WTC11 (cell line): Measurements from ENCODE around the gene SCNN1B.
"Not testable (repeated sequence)": the region's sequence is repeated elsewhere in the genome, so short reads cannot be mapped to it uniquely, and the experiment has no call there.

Experiments
- FOXJ3 ChIP-seq: sonication (generic); formaldehyde crosslinking; IDR thresholded peaks from 2 replicates; pipeline ENCODE4 v1.9.0; 2021; ENCODE audit warnings: missing genetic modification reagents, mild to moderate bottlenecking, borderline replicate concordance
- RELA ChIP-seq: sonication (generic); formaldehyde crosslinking; IDR thresholded peaks from 2 replicates; pipeline ENCODE4 v1.8.1; 2022; ENCODE audit warnings: missing genetic modification reagents, mild to moderate bottlenecking, borderline replicate concordance
- SP1 ChIP-seq: sonication (generic); formaldehyde crosslinking; conservative IDR thresholded peaks from 2 replicates; pipeline ENCODE4 v1.8.1; 2022; ENCODE audit warnings: missing genetic modification reagents
- ZNF138 ChIP-seq: sonication (generic); formaldehyde crosslinking; conservative IDR thresholded peaks from 2 replicates; pipeline ENCODE4 v1.8.1; 2022; ENCODE audit warnings: mild to moderate bottlenecking, moderate library complexity, missing genetic modification reagents
- TF ChIP-seq, protein P1 (sequence below): fragments of 200-600 bp; IDR thresholded peaks from 2 replicates; pipeline ENCODE4 v1.8.0; 2022; ENCODE audit warnings: antibody characterized with exemption
- TF ChIP-seq, protein P2 (sequence below): sonication (generic); formaldehyde crosslinking; conservative IDR thresholded peaks from 2 replicates; pipeline ENCODE4 v1.8.1; 2023; ENCODE audit warnings: mild to moderate bottlenecking, low read depth, missing genetic modification reagents, moderate library complexity
- TF ChIP-seq, protein P3 (sequence below): sonication (generic); formaldehyde crosslinking; IDR thresholded peaks from 2 replicates; pipeline ENCODE4 v1.8.1; 2022; ENCODE audit warnings: missing genetic modification reagents, borderline replicate concordance

DNA sequence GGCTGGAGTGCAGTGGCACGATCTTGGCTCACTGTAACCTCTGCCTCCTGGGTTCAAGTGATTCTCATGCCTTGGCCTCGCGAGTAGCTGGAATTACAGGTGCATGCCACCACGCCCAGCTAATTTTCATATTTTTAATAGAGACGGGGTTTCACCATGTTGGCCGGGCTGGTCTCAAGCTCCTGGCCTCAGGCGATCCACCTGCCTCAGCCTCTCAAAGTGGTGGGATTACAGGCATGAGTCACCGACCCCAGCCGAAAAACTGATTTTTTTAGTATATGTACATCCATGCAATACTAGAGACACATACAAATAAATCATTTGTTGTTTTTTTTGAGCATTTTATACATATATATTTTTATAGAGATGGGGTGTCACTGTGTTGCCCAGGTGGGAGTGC is 79.6 kb downstream of the SCNN1B start:
- TF ChIP-seq, protein P1, sequence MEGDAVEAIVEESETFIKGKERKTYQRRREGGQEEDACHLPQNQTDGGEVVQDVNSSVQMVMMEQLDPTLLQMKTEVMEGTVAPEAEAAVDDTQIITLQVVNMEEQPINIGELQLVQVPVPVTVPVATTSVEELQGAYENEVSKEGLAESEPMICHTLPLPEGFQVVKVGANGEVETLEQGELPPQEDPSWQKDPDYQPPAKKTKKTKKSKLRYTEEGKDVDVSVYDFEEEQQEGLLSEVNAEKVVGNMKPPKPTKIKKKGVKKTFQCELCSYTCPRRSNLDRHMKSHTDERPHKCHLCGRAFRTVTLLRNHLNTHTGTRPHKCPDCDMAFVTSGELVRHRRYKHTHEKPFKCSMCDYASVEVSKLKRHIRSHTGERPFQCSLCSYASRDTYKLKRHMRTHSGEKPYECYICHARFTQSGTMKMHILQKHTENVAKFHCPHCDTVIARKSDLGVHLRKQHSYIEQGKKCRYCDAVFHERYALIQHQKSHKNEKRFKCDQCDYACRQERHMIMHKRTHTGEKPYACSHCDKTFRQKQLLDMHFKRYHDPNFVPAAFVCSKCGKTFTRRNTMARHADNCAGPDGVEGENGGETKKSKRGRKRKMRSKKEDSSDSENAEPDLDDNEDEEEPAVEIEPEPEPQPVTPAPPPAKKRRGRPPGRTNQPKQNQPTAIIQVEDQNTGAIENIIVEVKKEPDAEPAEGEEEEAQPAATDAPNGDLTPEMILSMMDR, result not testable (repeated sequence)
- TF ChIP-seq ZNF138 (CRISPR knock-in tag); FOXJ3; RELA (CRISPR knock-in tag); SP1: not testable (repeated sequence)
- TF ChIP-seq, protein P2, sequence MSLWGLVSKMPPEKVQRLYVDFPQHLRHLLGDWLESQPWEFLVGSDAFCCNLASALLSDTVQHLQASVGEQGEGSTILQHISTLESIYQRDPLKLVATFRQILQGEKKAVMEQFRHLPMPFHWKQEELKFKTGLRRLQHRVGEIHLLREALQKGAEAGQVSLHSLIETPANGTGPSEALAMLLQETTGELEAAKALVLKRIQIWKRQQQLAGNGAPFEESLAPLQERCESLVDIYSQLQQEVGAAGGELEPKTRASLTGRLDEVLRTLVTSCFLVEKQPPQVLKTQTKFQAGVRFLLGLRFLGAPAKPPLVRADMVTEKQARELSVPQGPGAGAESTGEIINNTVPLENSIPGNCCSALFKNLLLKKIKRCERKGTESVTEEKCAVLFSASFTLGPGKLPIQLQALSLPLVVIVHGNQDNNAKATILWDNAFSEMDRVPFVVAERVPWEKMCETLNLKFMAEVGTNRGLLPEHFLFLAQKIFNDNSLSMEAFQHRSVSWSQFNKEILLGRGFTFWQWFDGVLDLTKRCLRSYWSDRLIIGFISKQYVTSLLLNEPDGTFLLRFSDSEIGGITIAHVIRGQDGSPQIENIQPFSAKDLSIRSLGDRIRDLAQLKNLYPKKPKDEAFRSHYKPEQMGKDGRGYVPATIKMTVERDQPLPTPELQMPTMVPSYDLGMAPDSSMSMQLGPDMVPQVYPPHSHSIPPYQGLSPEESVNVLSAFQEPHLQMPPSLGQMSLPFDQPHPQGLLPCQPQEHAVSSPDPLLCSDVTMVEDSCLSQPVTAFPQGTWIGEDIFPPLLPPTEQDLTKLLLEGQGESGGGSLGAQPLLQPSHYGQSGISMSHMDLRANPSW (CRISPR knock-in tag), result not testable (repeated sequence)
- TF ChIP-seq, protein P3, sequence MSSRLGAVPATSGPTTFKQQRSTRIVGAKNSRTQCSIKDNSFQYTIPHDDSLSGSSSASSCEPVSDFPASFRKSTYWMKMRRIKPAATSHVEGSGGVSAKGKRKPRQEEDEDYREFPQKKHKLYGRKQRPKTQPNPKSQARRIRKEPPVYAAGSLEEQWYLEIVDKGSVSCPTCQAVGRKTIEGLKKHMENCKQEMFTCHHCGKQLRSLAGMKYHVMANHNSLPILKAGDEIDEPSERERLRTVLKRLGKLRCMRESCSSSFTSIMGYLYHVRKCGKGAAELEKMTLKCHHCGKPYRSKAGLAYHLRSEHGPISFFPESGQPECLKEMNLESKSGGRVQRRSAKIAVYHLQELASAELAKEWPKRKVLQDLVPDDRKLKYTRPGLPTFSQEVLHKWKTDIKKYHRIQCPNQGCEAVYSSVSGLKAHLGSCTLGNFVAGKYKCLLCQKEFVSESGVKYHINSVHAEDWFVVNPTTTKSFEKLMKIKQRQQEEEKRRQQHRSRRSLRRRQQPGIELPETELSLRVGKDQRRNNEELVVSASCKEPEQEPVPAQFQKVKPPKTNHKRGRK (CRISPR knock-in tag), result not testable (repeated sequence)
